HPDE6-E6E7 (cell line): ENCODE measurements around the gene SEMA6B.
"Not testable (repeated sequence)": the region's sequence is repeated elsewhere in the genome, so short reads cannot be mapped to it uniquely, and the experiment has no call there.

Source experiments
- DNase-seq: peaks from one replicate; pipeline ENCODE4 v3.0.0; 2011; ENCODE audit warnings: missing footprints; ENCODE audit errors: extremely low spot score

The SEMA6B gene

GRCh38 chr19:4550018-4550417 is 9.5 kb downstream of the SEMA6B start:
- DNase-seq = no peak

GRCh38 chr19:4548238-4548584 is 11.3 kb downstream of the SEMA6B start:
- DNase-seq = no peak

- no peak for DNase-seq
These were observed 11.9 kb downstream of the SEMA6B start for GRCh38 chr19:4547303-4548237.

GRCh38 chr19:4543842-4544647 is 15.4 kb downstream of the SEMA6B start:
- DNase-seq = no peak

- no peak for DNase-seq
These were observed 16.3 kb downstream of the SEMA6B start for GRCh38 chr19:4542896-4543841.

- DNase-seq = not testable (repeated sequence)
These were observed 17.7 kb downstream of the SEMA6B start for GRCh38 chr19:4541806-4542145.

GRCh38 chr19:4541114-4541805 is 18.2 kb downstream of the SEMA6B start:
- no peak for DNase-seq

- no peak for DNase-seq
These were observed 19.5 kb downstream of the SEMA6B start, which contains the start of gene LRG1 for GRCh38 chr19:4539693-4540581. Gene LRG1 (minus strand): TSS chr19:4540036. CDS start chr19:4540013, 23 bp downstream.

- no peak for DNase-seq
These were observed 20.3 kb downstream of the SEMA6B start for GRCh38 chr19:4539169-4539692.

GRCh38 chr19:4538601-4538954 is 20.9 kb downstream of the SEMA6B start:
- DNase-seq = no peak

- no peak for DNase-seq
These were observed 21.4 kb downstream of the SEMA6B start for GRCh38 chr19:4537953-4538600.

GRCh38 chr19:4536798-4537197 is 22.7 kb downstream of the SEMA6B start:
- no peak for DNase-seq

GRCh38 chr19:4534836-4535658 is 24.4 kb downstream of the SEMA6B start, which contains the start of gene PLIN5:
Gene PLIN5 (minus strand): TSS chr19:4535224. CDS start chr19:4534074, 1,150 bp downstream.
- no peak for DNase-seq

- DNase-seq = no peak
These were observed 25.6 kb downstream of the SEMA6B start for GRCh38 chr19:4533835-4534424.

- no peak for DNase-seq
These were observed 26.1 kb downstream of the SEMA6B start for GRCh38 chr19:4533334-4533733.

- no peak for DNase-seq
These were observed 27.8 kb downstream of the SEMA6B start for GRCh38 chr19:4531562-4532165.

GRCh38 chr19:4529924-4530522 is 29.5 kb downstream of the SEMA6B start:
- no peak for DNase-seq
